OCI-LY1 (cell line): ENCODE data around the gene FABP7.

ENCODE experiments used
- CTCF ChIP-seq: fragments of 200-600 bp; sonication (generic), shearing (Covaris generic); IDR thresholded peaks from 2 replicates; pipeline ENCODE4 v1.5.1; 2017; ENCODE audit warnings: mild to moderate bottlenecking, antibody characterized with exemption, low read length, moderate library complexity, mixed read lengths
- EZH2 ChIP-seq: fragments of 200-600 bp; sonication (generic), shearing (Covaris generic); IDR thresholded peaks from 2 replicates; pipeline ENCODE4 v1.8.0; 2017; ENCODE audit warnings: borderline replicate concordance, mixed run types, mild to moderate bottlenecking, antibody characterized with exemption, low read length, moderate library complexity, mixed read lengths

GRCh38 chr6:122760330-122760729 lies 19.2 kb upstream of the FABP7 start:
- TF ChIP-seq CTCF (no peak), EZH2 (no peak)
